HG02623 (cell line): Measurements from ENCODE around the gene B3GAT1.

ENCODE experiments used
- ATAC-seq: cut with Tn5 transposase; IDR thresholded peaks from one replicate; pipeline ENCODE4 v1.9.1; 2021; ENCODE audit warnings: moderate library complexity; ENCODE audit not compliant: unreplicated experiment

The B3GAT1 gene

GRCh38 chr11:134441706-134442105 lies 29.7 kb upstream of the B3GAT1 start:
- ATAC-seq: no peak

GRCh38 chr11:134441281-134441680 lies 29.2 kb upstream of the B3GAT1 start:
- ATAC-seq: no peak

GRCh38 chr11:134440851-134441250 lies 28.8 kb upstream of the B3GAT1 start:
- ATAC-seq: no peak

GRCh38 chr11:134438542-134439537 lies 26.8 kb upstream of the B3GAT1 start:
- no peak for ATAC-seq

- no peak for ATAC-seq
These were observed 25.8 kb upstream of the B3GAT1 start for GRCh38 chr11:134437821-134438220.

- no peak for ATAC-seq
These were observed 24.7 kb upstream of the B3GAT1 start for GRCh38 chr11:134436781-134437180.

- ATAC-seq: no peak
These were observed 21.8 kb upstream of the B3GAT1 start for GRCh38 chr11:134433806-134434205.

- ATAC-seq: no peak
These were observed 21.2 kb upstream of the B3GAT1 start for GRCh38 chr11:134433251-134433650.

- no peak for ATAC-seq
These were observed 20.7 kb upstream of the B3GAT1 start for GRCh38 chr11:134432776-134433175.

GRCh38 chr11:134429106-134429505 lies 17.1 kb upstream of the B3GAT1 start:
- ATAC-seq: no peak

- no peak for ATAC-seq
These were observed 13.9 kb upstream of the B3GAT1 start for GRCh38 chr11:134425816-134426536.

GRCh38 chr11:134425413-134425812 lies 13.4 kb upstream of the B3GAT1 start:
- ATAC-seq: no peak

- no peak for ATAC-seq
These were observed 11.1 kb upstream of the B3GAT1 start for GRCh38 chr11:134423106-134423505.

GRCh38 chr11:134417871-134418840 lies 6.1 kb upstream of the B3GAT1 start:
- no peak for ATAC-seq

- ATAC-seq: no peak
These were observed 4.7 kb upstream of the B3GAT1 start for GRCh38 chr11:134416726-134417125.

- no peak for ATAC-seq
These were observed 3.0 kb upstream of the B3GAT1 start for GRCh38 chr11:134414766-134415765.

GRCh38 chr11:134413826-134414731 lies 2.0 kb upstream of the B3GAT1 start:
- ATAC-seq: no peak

GRCh38 chr11:134413043-134413825 lies 1.2 kb upstream of the B3GAT1 start:
- ATAC-seq: no peak
